Stimulated activated CD4-positive, alpha-beta T cell treated with anti-CD3 and anti-CD28 coated beads, Interleukin-15, amount 100 ng/mL, for 24 hours (primary cell): Measurements from ENCODE around the gene LPGAT1.
"Not testable (repeated sequence)": the region's sequence is repeated elsewhere in the genome, so short reads cannot be mapped to it uniquely, and the experiment has no call there.

ENCODE experiments used
- DNase-seq: peaks from one replicate; pipeline ENCODE4 v3.0.0-alpha.2; 2020

LPGAT1 gene, protein sequence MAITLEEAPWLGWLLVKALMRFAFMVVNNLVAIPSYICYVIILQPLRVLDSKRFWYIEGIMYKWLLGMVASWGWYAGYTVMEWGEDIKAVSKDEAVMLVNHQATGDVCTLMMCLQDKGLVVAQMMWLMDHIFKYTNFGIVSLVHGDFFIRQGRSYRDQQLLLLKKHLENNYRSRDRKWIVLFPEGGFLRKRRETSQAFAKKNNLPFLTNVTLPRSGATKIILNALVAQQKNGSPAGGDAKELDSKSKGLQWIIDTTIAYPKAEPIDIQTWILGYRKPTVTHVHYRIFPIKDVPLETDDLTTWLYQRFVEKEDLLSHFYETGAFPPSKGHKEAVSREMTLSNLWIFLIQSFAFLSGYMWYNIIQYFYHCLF

DNA sequence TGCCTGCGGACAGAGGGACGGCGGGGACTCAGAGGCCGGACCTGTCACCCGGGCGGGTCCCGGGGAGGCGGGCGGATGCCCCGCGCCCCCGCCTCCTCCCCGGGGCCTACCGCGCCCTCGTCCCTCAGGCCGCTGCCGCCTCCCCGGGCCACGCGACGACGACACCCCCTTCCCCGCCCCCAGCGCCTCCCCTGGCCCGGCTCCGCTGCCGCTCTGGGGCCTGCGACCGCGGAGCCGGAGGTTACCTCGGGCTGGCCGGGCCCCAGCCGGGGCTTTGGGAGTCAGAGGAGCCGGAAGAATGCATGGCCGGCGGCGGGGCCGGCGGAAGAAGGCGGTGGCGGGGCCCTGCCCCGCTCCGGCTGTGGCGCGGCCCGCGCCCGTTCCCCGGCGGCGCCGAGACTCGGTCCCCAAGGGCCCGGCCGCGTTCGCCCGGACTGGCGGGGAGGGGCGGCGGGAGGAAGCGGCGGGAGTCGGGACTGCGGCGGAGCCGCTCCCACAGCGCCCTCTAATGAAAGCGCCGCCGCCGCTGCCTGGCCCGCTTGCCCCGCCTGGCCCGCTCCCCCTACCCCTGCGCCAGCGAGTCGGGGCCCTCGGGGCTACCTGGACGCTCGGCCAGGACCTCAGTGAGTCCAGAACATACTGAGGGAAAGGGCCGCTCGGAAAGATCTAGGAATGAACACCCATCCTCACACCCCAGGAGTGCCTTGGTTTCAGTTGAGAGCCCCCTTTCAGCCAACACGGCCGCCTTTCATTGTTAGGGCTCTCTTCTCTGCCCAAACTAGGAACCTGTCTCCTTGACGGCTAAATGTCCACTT lies at the start of gene LPGAT1:
LPGAT1 (minus strand) TSS at position 436 of the 815 bp plus-strand sequence. CDS start 1,467 bp downstream, outside the sequence.
- peak; percentile 82 for DNase-seq

DNA sequence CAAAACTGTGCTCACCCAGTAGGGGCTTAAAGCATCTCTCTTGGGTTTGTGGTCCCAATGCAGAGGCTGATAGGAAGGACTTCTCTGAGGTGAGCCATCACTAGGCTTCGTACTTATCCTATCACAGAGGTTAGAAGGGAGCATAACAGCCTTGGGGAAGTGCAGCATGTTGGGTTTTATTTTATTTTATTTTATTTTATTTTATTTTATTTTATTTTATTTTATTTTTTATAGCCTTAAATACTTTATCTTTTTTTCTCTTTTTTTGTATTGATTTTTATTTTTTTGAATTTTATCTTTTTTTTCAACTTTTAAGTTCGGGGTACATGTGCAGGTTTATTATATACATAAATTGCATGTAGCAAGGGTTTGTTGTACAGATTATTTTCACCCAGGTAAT lies 48.9 kb upstream of the LPGAT1 start:
- no peak for DNase-seq

DNA sequence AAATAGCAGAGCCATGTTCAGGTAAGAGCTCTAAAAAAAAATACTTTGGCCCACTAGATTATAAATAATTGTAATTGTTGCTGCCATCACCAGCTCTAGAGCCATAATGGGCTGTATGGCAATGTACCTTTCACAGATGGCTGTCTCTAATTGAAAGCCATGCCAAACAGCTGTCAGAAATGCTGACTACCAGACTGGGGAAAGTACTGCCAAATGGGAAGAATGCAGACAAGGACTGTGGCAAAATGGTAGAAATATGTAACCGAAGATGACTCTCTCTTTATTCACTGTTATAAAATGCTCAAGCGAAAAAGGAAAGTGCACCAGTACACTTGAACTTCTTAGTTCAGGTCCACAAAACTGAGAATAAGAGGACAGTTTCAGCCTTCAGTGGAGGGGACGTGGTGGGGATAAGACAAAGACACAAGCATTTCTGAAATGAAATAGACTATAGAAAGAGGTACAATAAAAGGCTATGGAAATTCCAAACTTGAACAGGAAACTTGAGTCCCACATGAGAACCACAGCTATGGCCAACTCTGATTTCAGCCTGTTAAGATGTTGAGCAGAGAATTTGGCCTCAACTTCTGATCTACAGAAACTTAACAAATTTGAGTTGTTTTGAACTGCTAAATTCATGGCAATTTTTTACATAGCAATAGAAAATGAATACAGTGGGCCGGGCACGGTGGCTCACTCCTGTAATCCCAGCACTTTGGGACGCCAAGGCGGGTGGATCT lies 46.5 kb upstream of the LPGAT1 start:
- DNase-seq, result no peak

DNA sequence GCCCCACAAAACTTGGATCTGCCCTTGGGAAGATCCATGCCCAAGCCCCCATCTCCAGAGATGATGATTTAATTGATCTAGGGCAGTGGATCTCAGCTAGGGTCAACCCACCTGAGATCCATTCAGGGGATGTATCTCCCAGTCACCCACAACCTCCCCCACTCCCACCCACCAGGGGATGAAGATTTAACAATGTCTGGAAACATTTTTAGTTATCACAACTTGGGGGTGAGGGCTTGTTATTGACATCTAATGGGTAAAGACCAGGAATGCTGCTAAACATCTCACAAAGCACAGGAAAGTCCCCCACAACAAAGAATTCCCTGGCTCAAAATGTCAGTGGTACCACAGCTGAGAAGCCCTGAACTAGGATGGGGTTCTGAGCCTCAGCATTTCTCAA lies 45.0 kb upstream of the LPGAT1 start:
- no peak for DNase-seq

GRCh38 chr1:211874521-211875347 lies 44.2 kb upstream of the LPGAT1 start:
- no peak for DNase-seq

DNA sequence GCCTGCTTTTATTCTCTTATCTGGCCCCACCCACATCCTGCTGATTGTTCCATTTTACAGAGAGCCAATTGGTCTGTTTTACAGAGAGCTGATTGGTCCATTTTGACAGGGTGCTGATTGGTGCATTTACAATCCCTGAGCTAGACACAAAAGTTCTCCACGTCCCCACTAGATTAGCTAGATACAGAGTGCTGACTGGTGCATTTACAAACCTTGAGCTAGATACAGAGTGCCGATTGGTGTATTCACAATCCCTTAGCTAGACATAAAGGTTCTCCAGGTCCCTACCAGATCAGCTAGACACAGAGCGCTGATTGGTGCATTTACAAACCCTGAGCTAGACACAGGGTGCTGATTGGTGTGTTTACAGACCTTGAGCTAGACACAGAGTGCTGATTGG lies 43.2 kb upstream of the LPGAT1 start:
- DNase-seq, result not testable (repeated sequence)

DNA sequence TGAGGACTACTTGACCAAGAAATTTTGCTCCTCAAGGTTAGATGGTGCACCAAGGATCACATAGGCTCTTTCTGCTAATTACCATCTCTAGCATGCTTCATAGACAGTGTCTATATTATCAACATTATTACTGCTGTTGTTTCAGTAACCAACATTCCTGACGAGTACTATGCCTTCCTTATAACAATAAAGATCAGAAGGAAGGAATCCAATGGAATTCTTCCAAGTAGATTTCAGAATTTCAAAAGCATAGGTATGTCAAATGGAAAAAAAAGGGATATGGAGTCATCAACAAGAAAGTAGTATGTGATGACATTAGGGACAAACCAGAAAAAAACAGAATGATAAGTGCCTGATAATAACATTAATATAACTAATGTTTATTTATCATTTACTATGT lies 39.6 kb upstream of the LPGAT1 start:
- no peak for DNase-seq

DNA sequence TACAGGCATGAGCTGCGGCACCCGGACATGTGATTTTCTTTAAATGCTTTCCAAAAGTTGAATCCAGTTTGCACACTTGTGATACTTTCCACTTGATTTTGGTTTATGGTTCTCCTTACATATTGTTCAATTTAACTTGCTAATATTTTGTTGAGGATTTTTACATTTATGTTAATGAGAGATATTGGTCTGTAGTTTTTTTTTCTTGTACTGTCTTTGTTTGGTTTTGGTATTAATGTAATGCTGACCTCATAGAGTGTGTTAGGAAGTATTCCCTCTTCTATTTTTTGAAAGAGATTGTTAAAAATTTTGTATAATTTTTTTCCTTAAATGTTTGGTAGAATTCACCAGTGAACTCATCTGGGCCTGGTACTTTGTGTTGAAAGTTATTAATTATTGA lies 34.6 kb upstream of the LPGAT1 start:
- DNase-seq, result no peak

- no peak for DNase-seq
Observed at GRCh38 chr1:211859405-211859804, 28.8 kb upstream of the LPGAT1 start.

GRCh38 chr1:211851174-211851573 lies 20.6 kb upstream of the LPGAT1 start:
- DNase-seq, result no peak

DNA sequence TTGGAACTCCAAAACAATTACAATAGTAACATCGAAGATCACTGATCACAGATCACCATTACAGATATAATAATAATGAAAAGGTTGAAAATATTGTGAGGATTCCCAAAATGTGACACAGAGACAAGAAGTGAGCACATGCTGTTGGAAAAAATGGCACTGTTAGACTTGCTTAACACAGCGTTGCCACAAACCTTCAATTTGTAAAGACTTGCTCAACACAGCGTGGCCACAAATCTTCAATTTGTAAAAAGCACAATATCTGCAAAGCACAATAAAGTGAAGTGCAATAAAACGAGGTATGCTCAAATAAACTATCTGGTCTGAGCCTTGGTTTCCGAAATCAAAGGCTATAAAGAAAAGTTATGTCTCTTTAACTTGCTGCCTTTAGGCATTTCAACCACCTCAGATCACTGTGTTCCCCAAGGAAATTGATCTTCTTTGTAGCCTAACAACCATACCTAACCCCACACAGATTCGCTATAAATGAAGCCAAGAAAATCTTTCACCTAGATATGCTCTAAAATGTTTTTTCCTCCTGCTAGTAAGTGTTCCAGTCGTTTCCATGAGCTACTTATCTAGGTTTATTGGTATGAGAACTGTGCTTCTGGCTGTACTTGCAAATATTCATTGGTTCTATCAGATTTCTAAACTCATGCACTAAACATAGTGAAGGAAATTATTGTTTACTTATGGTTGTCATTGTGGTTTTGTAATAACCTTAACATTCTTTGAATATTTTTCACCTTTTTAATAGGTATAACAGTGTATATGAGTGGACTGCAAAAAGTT lies 13.1 kb upstream of the LPGAT1 start:
- no peak for DNase-seq

DNA sequence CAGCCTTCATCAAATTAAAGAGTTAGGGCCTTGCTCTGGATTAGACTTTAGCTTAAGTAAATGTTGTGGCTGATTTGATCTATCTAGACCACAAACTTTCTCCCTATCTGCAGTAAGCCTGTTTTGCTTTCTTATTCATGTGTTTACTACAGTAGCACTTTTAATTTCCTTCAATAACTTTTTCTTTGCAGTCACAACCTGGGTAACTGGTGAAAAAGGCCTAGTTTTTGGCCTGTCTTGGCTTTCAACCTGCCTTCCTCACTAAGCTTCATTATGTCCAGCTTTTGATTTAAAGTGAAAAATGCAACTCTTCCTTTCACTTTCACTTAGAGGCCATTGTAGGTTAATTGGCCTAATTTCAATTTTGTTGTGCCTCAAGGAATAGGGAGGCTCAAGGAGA lies 12.5 kb upstream of the LPGAT1 start:
- DNase-seq, result no peak

- no peak for DNase-seq
Observed at GRCh38 chr1:211842518-211842917, 12.0 kb upstream of the LPGAT1 start.

DNA sequence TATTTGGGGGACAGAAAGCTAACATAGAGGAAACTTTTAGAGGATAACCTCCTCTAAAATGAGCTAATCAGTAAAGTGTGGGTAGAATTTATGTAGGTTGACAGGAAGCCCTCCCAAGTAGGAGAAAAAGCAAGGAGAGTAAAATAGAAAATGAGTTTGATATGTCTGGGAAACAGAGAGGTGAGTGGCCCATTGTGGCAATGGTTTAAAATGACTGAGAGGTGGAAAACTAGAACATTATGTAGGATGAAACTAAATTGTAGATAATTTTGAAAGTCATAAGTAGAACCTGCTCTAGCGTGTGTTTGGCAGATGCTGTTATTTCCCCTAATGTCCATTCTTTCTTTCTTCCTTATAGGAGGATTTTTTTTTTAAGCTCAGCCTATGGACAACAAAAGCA lies 8.5 kb upstream of the LPGAT1 start:
- peak; percentile 5 for DNase-seq

DNA sequence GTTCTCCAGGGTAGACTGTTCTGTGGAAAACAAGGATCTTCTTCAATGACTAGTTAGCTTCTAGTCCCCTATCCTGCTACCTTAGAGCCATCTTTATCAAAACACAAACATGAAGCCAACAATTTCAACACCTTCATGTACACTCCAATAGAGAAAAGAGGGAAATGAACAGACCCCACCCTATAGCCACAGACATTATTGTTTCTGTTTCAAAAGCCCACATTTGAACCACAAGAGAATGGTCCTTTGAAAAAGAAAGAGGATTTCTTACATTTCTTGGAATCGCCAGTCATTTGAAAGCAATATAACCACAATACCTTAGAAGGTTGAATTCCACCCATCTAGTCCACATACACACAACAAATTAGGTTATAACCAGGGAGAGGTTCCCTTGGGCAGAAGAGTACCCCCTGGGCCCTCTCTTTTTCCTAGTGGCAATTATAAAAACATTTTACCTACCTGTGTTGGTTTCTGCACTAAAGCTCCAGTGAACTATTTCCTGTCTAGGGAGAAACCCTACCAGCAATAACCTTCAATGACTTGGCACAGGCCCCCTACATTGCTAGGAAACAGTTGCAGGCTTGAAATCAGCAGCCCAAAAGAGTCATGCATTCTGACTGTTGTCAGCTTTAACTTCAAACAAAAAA lies 2.7 kb upstream of the LPGAT1 start:
- peak; percentile 23 for DNase-seq

DNA sequence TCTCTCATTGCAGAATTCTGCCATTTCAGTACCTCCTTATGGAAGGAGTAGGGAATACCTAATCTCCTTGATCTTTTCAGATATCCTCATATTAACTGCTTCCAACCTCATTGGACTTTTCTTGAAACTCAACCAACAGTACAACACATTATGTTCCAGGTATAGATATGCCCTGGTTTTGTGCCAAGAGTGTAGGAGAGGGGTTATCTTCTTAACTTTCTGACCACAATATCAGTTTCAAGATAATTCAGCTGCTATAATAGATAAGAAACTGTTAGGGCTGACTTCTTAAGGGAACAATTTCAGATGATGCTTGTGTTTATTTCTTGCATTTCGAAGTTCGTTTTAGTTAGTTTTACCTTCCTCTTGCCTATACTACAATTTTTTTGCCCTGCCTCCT lies 2.1 kb upstream of the LPGAT1 start:
- DNase-seq, result no peak

- DNase-seq, result no peak
Observed at GRCh38 chr1:211831558-211832323, 1.2 kb upstream of the LPGAT1 start.

DNA sequence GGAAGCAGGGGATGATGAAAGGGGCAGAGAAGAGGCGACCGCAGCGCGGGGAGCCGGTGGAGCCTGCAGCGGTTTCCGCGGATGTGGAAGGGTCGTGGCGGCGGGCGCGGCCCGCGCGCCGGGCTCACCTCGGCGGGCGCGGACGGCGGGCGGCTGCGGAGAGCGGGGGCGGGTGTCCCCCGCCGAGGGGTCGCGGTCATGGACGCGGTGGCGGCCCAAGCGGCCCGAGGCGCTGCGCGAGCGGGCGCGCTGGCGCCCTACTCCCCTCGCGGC lies 572 bp downstream of the LPGAT1 start:
- peak; percentile 41 for DNase-seq

DNA sequence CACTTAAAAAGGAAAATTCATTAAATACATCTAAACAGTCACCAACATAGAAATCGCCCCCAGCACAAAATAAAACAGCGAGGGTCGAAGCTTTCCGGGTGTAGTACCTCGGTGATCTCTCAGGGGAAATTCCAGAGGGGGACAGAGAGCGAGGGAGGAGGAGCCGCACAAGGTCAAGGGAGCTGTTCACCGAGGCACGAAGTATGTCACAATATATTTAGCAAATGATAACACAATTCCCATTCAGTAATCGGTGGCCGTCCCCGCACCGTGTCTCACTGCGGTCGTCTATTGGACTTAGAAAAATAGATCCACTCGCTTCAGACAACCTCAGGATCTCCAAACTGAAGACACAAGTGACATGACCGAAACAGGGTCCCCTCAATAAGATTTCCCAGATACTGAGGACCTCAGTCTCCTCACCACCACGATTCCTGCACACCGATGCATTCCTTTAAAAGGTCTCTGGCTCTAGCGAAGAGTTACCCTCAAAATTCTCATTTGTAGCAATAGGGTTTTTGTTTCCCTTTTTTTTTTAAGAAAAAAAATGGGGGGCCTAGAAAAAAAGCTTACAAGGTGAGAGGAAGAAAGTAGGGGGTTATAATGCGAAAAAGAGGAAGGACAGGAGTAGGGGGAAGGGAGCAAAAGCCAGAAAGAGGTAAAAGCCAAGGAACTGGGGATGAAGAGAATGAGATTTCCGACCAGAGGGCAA lies 1.1 kb downstream of the LPGAT1 start:
- DNase-seq, result peak; percentile 4
